HFF-Myc (cell line): ENCODE results near the gene S1PR3.

Source experiments
- DNase-seq: peaks from one replicate; pipeline ENCODE4 v3.0.0-alpha.2; 2011; ENCODE audit warnings: low read depth; ENCODE audit errors: extremely low read depth
- H3K4me3 ChIP-seq: replicated peaks from 2 replicates; pipeline ENCODE4 v1.5.1; 2011; ENCODE audit warnings: low read depth, mild to moderate bottlenecking, control low read depth, low read length
- CTCF ChIP-seq: IDR thresholded peaks from 2 replicates; pipeline ENCODE4 v1.5.1; 2012; ENCODE audit warnings: mild to moderate bottlenecking, low read depth, low read length, control low read depth; ENCODE audit errors: missing control alignments

S1PR3 gene

GRCh38 chr9:89032173-89032572 lies 40.9 kb downstream of the S1PR3 start:
- no peak overlapping the region for H3K4me3 ChIP-seq
- no peak for TF ChIP-seq CTCF
- no peak for DNase-seq

GRCh38 chr9:89032661-89033060 lies 41.4 kb downstream of the S1PR3 start:
- no peak for TF ChIP-seq CTCF
- DNase-seq: no peak
- H3K4me3 ChIP-seq: no peak overlapping the region

GRCh38 chr9:89036383-89036782 lies 45.1 kb downstream of the S1PR3 start:
- H3K4me3 ChIP-seq: no peak overlapping the region
- TF ChIP-seq CTCF: no peak
- DNase-seq: peak; percentile 29

GRCh38 chr9:89036891-89037290 lies 45.6 kb downstream of the S1PR3 start:
- no peak for DNase-seq
- TF ChIP-seq CTCF: no peak
- H3K4me3 ChIP-seq: no peak overlapping the region

GRCh38 chr9:89037346-89037745 lies 46.1 kb downstream of the S1PR3 start:
- no peak for DNase-seq
- no peak for TF ChIP-seq CTCF
- H3K4me3 ChIP-seq: no peak overlapping the region

GRCh38 chr9:89037891-89038290 lies 46.6 kb downstream of the S1PR3 start:
- DNase-seq: no peak
- H3K4me3 ChIP-seq: no peak overlapping the region
- no peak for TF ChIP-seq CTCF

GRCh38 chr9:89038382-89039103 lies 47.3 kb downstream of the S1PR3 start:
- DNase-seq: peak; percentile 15

More at GRCh38 chr9:89038382-89039103, 47.3 kb downstream of the S1PR3 start:
- H3K4me3 ChIP-seq: no peak overlapping the region
- TF ChIP-seq CTCF: no peak
